ENCODE results near the gene CTSE.

- no peak for TF ChIP-seq EZH2 (IDR thresholded peaks at IDR 0.05; ENCODE audit: borderline replicate concordance, low read depth, low read length, poor library complexity, severe bottlenecking)
- TF ChIP-seq, protein P1, sequence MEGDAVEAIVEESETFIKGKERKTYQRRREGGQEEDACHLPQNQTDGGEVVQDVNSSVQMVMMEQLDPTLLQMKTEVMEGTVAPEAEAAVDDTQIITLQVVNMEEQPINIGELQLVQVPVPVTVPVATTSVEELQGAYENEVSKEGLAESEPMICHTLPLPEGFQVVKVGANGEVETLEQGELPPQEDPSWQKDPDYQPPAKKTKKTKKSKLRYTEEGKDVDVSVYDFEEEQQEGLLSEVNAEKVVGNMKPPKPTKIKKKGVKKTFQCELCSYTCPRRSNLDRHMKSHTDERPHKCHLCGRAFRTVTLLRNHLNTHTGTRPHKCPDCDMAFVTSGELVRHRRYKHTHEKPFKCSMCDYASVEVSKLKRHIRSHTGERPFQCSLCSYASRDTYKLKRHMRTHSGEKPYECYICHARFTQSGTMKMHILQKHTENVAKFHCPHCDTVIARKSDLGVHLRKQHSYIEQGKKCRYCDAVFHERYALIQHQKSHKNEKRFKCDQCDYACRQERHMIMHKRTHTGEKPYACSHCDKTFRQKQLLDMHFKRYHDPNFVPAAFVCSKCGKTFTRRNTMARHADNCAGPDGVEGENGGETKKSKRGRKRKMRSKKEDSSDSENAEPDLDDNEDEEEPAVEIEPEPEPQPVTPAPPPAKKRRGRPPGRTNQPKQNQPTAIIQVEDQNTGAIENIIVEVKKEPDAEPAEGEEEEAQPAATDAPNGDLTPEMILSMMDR (conservative IDR thresholded peaks at IDR 0.05; ENCODE audit: low read depth, low read length) = no peak
These were observed 35.2 kb upstream of the CTSE start for GRCh38 chr1:206058927-206059292.

Data from A673 (cell line).